Measurements from ENCODE around the gene PDCD7.
A peak's percentile ranks its signal among the peaks of the same experiment; 100 is the strongest.
"Not testable (repeated sequence)": the region's sequence is repeated elsewhere in the genome, so short reads cannot be mapped to it uniquely, and the experiment has no call there.

Gene PDCD7

DNA sequence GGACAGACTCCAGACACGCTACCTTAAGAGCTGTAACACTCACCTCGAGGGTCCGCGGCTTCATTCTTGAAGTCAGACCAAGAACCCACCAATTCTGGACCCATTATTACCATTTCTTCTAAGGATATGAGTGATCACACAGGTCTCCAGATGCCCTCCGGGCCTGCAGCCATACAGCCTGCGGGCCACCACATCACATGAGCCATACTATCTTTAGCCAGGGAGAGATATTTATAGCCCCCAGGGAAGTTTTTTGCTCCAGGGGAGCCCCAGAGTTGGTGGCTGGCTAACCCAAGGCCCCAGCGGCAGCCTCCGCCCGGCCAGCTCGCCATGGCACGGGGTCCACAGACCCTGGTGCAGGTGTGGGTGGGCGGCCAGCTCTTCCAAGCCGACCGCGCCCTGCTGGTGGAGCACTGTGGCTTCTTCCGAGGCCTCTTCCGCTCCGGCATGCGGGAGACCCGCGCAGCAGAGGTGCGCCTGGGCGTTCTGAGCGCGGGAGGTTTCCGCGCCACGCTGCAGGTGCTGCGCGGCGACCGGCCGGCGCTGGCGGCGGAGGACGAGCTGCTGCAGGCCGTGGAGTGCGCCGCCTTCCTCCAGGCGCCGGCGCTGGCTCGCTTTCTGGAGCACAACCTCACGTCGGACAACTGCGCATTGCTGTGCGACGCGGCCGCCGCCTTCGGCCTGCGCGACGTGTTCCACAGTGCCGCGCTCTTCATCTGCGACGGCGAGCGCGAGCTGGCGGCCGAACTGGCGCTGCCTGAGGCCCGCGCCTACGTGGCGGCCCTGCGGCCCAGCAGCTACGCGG is 56.9 kb downstream of the PDCD7 start, which contains the start of gene KBTBD13:
Gene KBTBD13 (plus strand): TSS at position 261 of the 805 bp plus-strand sequence. CDS start 70 bp downstream, at position 331.
- H3K9me3 ChIP-seq (ENCODE audit: severe bottlenecking), result no peaks in the 10 kb centered on the region
- no peak within 1 kb of the TSS for H3K27ac ChIP-seq (ENCODE audit: poor library complexity, severe bottlenecking)
- H3K4me3 ChIP-seq (ENCODE audit: severe bottlenecking), result no peak within 1 kb of the TSS
- DNase-seq (ENCODE audit: low spot score) (peak; percentile 55), ATAC-seq (ENCODE audit: low read depth) (no peak)
- H3K27me3 ChIP-seq (ENCODE audit: insufficient read depth, poor library complexity, severe bottlenecking), result peaks cover 15% of the 10 kb centered on the region
- TF ChIP-seq, protein P1, sequence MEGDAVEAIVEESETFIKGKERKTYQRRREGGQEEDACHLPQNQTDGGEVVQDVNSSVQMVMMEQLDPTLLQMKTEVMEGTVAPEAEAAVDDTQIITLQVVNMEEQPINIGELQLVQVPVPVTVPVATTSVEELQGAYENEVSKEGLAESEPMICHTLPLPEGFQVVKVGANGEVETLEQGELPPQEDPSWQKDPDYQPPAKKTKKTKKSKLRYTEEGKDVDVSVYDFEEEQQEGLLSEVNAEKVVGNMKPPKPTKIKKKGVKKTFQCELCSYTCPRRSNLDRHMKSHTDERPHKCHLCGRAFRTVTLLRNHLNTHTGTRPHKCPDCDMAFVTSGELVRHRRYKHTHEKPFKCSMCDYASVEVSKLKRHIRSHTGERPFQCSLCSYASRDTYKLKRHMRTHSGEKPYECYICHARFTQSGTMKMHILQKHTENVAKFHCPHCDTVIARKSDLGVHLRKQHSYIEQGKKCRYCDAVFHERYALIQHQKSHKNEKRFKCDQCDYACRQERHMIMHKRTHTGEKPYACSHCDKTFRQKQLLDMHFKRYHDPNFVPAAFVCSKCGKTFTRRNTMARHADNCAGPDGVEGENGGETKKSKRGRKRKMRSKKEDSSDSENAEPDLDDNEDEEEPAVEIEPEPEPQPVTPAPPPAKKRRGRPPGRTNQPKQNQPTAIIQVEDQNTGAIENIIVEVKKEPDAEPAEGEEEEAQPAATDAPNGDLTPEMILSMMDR (IDR thresholded peaks at IDR 0.05; ENCODE audit: poor library complexity, severe bottlenecking), result no peak
- H3K4me1 ChIP-seq (ENCODE audit: insufficient read depth, poor library complexity, severe bottlenecking), result no peaks in the 10 kb centered on the region
- H3K36me3 ChIP-seq (ENCODE audit: low read depth), result no peaks in the 10 kb centered on the region

DNA sequence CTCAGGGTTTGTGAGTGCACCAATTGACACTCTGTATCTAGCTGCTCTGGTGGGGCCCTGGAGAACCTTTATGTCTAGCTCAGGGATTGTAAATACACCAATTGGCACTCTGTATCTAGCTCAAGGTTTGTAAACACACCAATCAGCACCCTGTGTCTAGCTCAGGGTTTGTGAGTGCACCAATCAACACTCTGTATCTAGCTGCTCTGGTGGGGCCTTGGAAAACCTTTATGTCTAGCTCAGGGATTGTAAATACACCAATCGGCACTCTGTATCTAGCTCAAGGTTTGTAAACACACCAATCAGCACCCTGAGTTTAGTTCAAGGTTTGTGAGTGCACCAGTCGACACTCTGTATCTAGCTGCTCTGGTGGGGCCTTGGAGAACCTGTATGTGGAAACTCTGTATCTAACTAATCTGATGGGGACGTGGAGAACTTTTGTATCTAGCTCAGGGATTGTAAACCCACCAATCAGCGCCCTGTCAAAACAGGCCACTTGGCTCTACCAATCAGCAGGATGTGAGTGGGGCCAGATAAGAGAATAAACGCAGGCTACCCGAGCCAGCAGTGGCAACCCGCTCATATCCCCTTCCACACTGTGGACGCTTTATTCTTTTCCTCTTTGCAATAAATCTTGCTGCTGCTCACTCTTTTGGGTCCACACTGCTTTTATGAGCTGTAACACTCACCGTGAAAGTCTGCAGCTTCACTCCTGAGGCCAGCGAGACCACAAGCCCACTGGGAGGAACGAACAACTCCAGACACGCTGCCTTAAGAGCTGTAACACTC is 57.8 kb downstream of the PDCD7 start:
- ATAC-seq (ENCODE audit: low read depth); H3K27ac ChIP-seq (ENCODE audit: poor library complexity, severe bottlenecking); H3K9me3 ChIP-seq (ENCODE audit: severe bottlenecking); H3K4me1 ChIP-seq (ENCODE audit: insufficient read depth, poor library complexity, severe bottlenecking); H3K4me3 ChIP-seq (ENCODE audit: severe bottlenecking); DNase-seq (ENCODE audit: low spot score); H3K36me3 ChIP-seq (ENCODE audit: low read depth): not testable (repeated sequence)
- H3K27me3 ChIP-seq (ENCODE audit: insufficient read depth, poor library complexity, severe bottlenecking), result peaks cover 15% of the 10 kb centered on the region

DNA sequence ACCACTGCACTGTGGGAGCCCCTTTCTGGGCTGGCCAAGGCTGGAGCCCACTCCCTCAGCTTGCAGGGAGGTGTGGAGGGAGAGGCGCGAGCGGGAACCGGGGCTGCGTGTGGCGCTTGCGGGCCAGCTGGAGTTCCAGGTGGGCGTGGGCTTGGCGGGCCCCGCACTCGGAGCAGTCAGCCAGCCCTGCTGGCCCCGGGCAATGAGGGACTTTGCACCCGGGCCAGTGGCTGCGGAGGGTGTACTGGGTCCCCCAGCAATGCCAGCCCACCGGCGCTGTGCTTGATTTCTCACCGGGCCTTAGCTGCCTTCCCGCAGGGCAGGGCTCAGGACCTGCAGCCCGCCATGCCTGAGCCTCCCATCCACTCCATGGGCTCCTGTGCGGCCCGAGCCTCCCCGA is 58.7 kb downstream of the PDCD7 start:
- not testable (repeated sequence) for H3K36me3 ChIP-seq (ENCODE audit: low read depth); H3K9me3 ChIP-seq (ENCODE audit: severe bottlenecking); H3K27ac ChIP-seq (ENCODE audit: poor library complexity, severe bottlenecking); H3K4me1 ChIP-seq (ENCODE audit: insufficient read depth, poor library complexity, severe bottlenecking); ATAC-seq (ENCODE audit: low read depth); DNase-seq (ENCODE audit: low spot score); H3K4me3 ChIP-seq (ENCODE audit: severe bottlenecking)
- H3K27me3 ChIP-seq (ENCODE audit: insufficient read depth, poor library complexity, severe bottlenecking), result peaks cover 15% of the 10 kb centered on the region

DNA sequence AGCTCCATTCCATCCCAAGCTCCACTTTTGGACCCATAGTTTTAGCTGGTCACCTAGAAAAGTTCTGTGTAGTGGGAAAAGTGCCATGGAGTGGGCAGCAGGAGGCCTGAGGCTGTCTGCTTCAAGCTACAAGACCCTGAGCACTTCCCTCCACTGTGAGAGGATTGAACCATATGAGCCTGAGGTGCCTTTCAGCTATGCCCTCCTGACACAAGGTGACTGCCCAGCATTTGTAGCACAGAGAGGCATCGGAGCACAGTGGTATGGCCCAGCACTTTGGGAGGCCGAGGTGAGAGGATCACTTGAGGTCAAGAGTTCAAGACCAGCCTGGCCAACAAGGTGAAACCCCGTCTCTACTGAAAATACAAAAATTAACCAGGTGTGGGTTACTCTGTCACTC is 61.0 kb downstream of the PDCD7 start:
- ATAC-seq (ENCODE audit: low read depth) (no peak), DNase-seq (ENCODE audit: low spot score) (no peak)
- Histone ChIP-seq H3K27me3 (ENCODE audit: insufficient read depth, poor library complexity, severe bottlenecking) (peaks cover 21% of the 10 kb centered on the region), H3K4me1 (ENCODE audit: insufficient read depth, poor library complexity, severe bottlenecking) (no peaks in the 10 kb centered on the region), H3K36me3 (ENCODE audit: low read depth) (no peaks in the 10 kb centered on the region), H3K27ac (ENCODE audit: poor library complexity, severe bottlenecking) (no peak overlapping the region), H3K9me3 (ENCODE audit: severe bottlenecking) (no peaks in the 10 kb centered on the region), H3K4me3 (ENCODE audit: severe bottlenecking) (no peak overlapping the region)
- TF ChIP-seq, protein P1 (IDR thresholded peaks at IDR 0.05; ENCODE audit: poor library complexity, severe bottlenecking), result no peak

DNA sequence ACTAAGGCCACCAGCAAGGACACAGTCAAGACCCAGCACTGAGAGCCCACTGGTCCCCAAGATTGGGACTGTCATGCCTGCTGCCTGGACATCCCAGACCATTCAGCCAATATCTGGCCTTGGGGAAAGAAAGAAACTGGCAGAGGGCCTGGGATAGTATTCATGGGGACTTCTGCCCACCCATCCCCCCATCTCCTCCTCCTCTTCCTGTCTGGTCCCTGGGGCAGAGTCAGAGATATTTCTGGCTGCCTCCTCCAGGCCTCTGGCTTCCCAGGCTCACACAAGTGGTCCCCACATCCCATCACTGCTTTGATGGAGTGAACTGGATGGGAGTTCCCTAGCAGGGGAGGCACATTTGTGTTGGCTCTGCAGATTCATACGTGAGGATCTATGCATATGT is 61.6 kb downstream of the PDCD7 start:
- no peaks in the 10 kb centered on the region for H3K4me1 ChIP-seq (ENCODE audit: insufficient read depth, poor library complexity, severe bottlenecking)
- no peak overlapping the region for H3K27ac ChIP-seq (ENCODE audit: poor library complexity, severe bottlenecking)
- TF ChIP-seq, protein P1 (IDR thresholded peaks at IDR 0.05; ENCODE audit: poor library complexity, severe bottlenecking), result no peak
- H3K4me3 ChIP-seq (ENCODE audit: severe bottlenecking), result no peak overlapping the region
- no peak for ATAC-seq (ENCODE audit: low read depth)
- DNase-seq (ENCODE audit: low spot score), result no peak
- no peaks in the 10 kb centered on the region for H3K36me3 ChIP-seq (ENCODE audit: low read depth)
- H3K9me3 ChIP-seq (ENCODE audit: severe bottlenecking), result no peaks in the 10 kb centered on the region
- peaks cover 21% of the 10 kb centered on the region for H3K27me3 ChIP-seq (ENCODE audit: insufficient read depth, poor library complexity, severe bottlenecking)

All from RWPE2 (cell line).